Muscle layer of duodenum (tissue), 2 donors: Measurements from ENCODE around the gene RNF144B.

ENCODE experiments used
- H3K27ac ChIP-seq: one replicate; pipeline ENCODE4 v1.7.0; 2013; ENCODE audit warnings: mild to moderate bottlenecking, low read length
- H3K27me3 ChIP-seq: one replicate; pipeline ENCODE4 v1.7.0; 2013; ENCODE audit warnings: low read depth, mild to moderate bottlenecking, control low read depth, low read length
- H3K36me3 ChIP-seq, 2 donors: one replicate each; pipeline ENCODE4 v1.7.0; 2013; ENCODE audit warnings: low read length in 2 of 2, control low read depth in 1 of 2, mild to moderate bottlenecking in 1 of 2; ENCODE audit not compliant: insufficient read depth in 2 of 2, control insufficient read depth in 1 of 2
- H3K4me1 ChIP-seq, 2 donors: one replicate each; pipeline ENCODE4 v1.7.0; 2013; ENCODE audit warnings: low read length in 2 of 2, mild to moderate bottlenecking in 2 of 2, control low read depth in 1 of 2, moderate library complexity in 1 of 2; ENCODE audit not compliant: insufficient read depth in 2 of 2, control insufficient read depth in 1 of 2
- H3K4me3 ChIP-seq, 2 donors: one replicate each; pipeline ENCODE4 v1.7.0; 2013; ENCODE audit warnings: low read length in 2 of 2, low read depth in 1 of 2, mild to moderate bottlenecking in 1 of 2
- H3K9me3 ChIP-seq, 2 donors: one replicate each; pipeline ENCODE4 v1.7.0; 2013; ENCODE audit warnings: low read length in 2 of 2, control low read depth in 1 of 2, mild to moderate bottlenecking in 1 of 2; ENCODE audit not compliant: control insufficient read depth in 1 of 2
- donor health status: healthy.

Gene RNF144B

DNA sequence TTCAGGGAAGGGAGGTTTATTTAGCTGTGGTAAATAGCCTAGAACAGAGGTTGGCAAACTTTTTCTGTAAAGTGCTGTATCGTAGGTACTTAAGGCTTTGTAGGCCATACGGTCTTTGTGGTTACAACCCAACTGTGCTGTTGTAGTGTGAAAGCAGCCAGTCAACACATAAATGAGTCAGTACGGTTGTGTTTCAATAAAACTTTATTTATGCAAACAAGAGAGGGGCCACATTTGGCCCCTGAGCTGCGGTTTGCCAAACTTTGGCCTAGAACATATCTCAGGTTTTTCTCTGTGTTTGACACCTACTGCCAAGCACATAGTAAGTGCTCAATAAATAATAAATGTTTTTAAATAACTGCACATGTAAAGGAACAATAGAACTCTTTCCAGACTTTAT is 102.2 kb downstream of the RNF144B start:
- Histone ChIP-seq H3K27ac (no peak overlapping the region), H3K4me3 (no peak overlapping the region), H3K9me3 (no peaks in the 10 kb centered on the region), H3K36me3 (no peaks in the 10 kb centered on the region), H3K4me1 (no peaks in the 10 kb centered on the region), H3K27me3 (no peaks in the 10 kb centered on the region)

GRCh38 chr6:18491308-18492045 is 104.3 kb downstream of the RNF144B start:
- no peak overlapping the region for H3K27ac ChIP-seq

DNA sequence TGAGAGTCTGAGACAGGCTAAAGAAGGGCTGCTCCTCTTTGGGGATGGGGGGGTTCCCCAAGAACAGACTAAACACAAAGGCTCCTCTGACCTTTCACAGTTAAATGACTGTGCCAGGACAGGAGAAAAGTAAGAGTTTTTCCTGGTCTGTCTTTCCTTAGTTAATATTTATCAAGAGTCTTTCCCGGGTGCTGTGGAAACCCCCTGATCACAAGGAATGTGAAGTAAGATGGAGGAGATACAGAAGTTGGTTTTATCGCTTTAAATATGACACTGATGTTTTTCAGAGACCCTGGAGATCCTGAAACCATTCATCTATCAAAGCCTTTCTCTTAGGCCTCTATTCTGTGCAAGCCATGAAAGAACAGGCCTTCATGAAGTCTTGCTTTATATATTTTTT is 105.8 kb downstream of the RNF144B start:
- Histone ChIP-seq H3K27ac (no peak overlapping the region), H3K4me1 (no peaks in the 10 kb centered on the region), H3K9me3 (no peaks in the 10 kb centered on the region), H3K27me3 (no peaks in the 10 kb centered on the region), H3K36me3 (no peaks in the 10 kb centered on the region), H3K4me3 (no peak overlapping the region)

More at GRCh38 chr6:18491308-18492045, 104.3 kb downstream of the RNF144B start:
- H3K9me3 ChIP-seq: no peaks in the 10 kb centered on the region
- H3K4me1 ChIP-seq: no peaks in the 10 kb centered on the region
- no peak overlapping the region for H3K4me3 ChIP-seq
- no peaks in the 10 kb centered on the region for H3K27me3 ChIP-seq
- H3K36me3 ChIP-seq: no peaks in the 10 kb centered on the region

GRCh38 chr6:18493382-18493891 is 106.3 kb downstream of the RNF144B start:
- no peak overlapping the region for H3K4me3 ChIP-seq
- H3K27me3 ChIP-seq: no peaks in the 10 kb centered on the region
- H3K9me3 ChIP-seq: no peaks in the 10 kb centered on the region
- no peaks in the 10 kb centered on the region for H3K36me3 ChIP-seq
- no peaks in the 10 kb centered on the region for H3K4me1 ChIP-seq
- H3K27ac ChIP-seq: no peak overlapping the region

DNA sequence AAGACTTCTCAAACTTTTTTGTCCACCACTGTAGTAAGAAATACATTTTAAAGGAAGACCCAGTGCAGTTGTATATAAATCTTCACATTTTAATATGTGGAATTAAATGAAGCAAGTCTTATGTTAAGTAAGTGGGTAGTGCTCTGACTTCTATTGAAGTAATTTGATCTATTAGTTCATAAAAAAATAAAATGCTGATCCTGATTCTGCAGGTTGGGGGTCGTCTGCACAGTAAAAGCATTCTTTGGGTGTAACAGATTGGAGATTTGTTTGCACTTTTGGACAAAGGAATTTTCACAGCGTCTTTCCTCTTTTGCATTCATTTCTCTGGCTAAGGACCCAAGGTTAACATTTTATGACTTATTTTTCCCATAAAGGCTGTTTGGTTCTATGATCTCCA is 106.8 kb downstream of the RNF144B start:
- Histone ChIP-seq H3K4me3 (no peak overlapping the region), H3K27me3 (no peaks in the 10 kb centered on the region), H3K27ac (no peak overlapping the region), H3K4me1 (no peaks in the 10 kb centered on the region), H3K9me3 (no peaks in the 10 kb centered on the region), H3K36me3 (no peaks in the 10 kb centered on the region)

DNA sequence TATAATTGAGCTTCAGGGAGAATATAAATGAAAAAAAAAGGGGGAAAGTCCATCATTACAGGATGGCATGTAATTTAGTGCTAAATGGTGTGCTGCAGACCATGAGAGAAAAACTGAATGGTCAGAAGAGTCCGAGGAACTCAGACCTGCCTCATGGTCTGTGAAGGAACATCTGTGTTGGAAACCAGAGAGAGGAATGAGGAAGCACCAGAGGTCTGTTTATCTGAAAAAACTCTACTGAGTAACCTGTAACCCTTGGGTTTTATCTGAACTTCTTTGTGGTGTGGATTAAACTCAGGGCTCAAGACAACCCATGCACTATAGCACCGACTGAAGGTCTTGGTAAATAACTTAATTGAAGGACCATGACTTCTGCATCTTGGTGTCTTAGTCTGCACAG is 108.1 kb downstream of the RNF144B start:
- H3K4me3 ChIP-seq: no peak overlapping the region
- H3K36me3 ChIP-seq: no peaks in the 10 kb centered on the region
- no peak overlapping the region for H3K27ac ChIP-seq
- H3K27me3 ChIP-seq: no peaks in the 10 kb centered on the region
- H3K9me3 ChIP-seq: no peaks in the 10 kb centered on the region
- no peaks in the 10 kb centered on the region for H3K4me1 ChIP-seq

DNA sequence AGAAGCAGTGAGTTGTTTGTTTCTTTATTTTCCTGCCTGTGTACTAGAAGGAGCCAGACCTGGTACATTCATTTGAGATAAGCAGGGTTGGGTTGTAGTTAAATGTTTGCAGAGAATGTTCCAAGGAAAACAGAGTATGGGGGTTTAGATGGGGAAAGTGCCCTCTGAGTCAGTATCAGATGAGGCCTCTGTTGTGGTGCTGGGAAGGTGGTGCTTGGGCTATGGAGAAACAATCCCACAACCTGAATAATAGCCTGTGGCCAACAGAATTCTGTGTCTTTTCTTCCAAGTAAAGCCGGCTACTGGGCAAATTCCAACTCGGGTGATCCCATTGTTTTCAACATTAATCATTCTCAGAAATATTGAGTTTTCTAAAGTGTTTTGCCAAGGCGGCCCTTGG is 109.3 kb downstream of the RNF144B start:
- H3K4me1 ChIP-seq: no peaks in the 10 kb centered on the region
- no peak overlapping the region for H3K4me3 ChIP-seq
- H3K27ac ChIP-seq: no peak overlapping the region
- H3K27me3 ChIP-seq: no peaks in the 10 kb centered on the region
- H3K9me3 ChIP-seq: no peaks in the 10 kb centered on the region
- H3K36me3 ChIP-seq: no peaks in the 10 kb centered on the region

DNA sequence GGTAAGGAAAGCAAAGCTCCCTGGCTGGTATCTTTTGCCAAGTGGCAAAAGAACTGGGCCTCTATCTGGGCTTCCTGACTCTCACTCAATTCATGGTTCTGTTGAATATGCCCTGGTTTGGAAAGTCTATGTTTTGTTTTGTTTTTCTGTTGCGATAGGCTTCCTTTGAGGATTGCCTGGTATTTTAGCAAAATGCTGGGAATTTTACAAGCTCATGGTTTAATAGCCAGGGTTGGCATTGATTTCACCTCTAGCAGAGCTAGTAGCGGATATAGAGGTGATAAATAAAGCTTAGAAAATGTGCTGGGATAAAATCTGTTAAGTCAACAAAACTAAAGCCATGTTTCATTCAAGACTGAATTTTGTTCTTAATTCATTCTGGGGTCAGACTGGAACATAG is 109.9 kb downstream of the RNF144B start:
- Histone ChIP-seq H3K4me3 (no peak overlapping the region), H3K27ac (no peak overlapping the region), H3K36me3 (no peaks in the 10 kb centered on the region), H3K4me1 (no peaks in the 10 kb centered on the region), H3K9me3 (no peaks in the 10 kb centered on the region), H3K27me3 (no peaks in the 10 kb centered on the region)

DNA sequence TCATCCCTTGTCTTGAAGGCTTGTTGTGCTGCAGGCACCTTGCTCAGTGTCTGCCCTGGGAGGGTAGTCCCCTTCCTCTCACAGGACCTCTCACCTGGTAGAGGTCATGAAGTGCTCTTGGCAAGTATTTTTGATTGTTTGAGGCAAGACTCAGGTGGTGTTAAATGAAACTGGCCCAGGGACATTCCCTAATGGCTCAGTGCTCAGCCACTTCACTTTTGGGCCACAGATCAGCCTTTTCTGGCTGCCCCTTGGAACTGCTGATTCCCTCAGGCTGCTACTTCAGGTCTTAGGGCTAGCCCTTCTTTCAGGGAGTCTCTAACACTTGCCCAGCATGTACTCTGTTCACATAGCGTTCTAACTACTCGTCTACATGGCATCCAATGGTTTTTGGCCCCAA is 111.3 kb downstream of the RNF144B start:
- H3K36me3 ChIP-seq: no peaks in the 10 kb centered on the region
- no peak overlapping the region for H3K4me3 ChIP-seq
- H3K4me1 ChIP-seq: peaks cover 0 to 2% of the 10 kb centered on the region in 2 donors
- H3K27ac ChIP-seq: no peak overlapping the region
- no peaks in the 10 kb centered on the region for H3K27me3 ChIP-seq
- no peaks in the 10 kb centered on the region for H3K9me3 ChIP-seq

- H3K4me1 ChIP-seq: peaks cover 0 to 6% of the 10 kb centered on the region in 2 donors
- no peak overlapping the region for H3K4me3 ChIP-seq
- H3K36me3 ChIP-seq: no peaks in the 10 kb centered on the region
- no peak overlapping the region for H3K27ac ChIP-seq
- no peaks in the 10 kb centered on the region for H3K27me3 ChIP-seq
- H3K9me3 ChIP-seq: no peaks in the 10 kb centered on the region
Observed at GRCh38 chr6:18500921-18501662, 113.9 kb downstream of the RNF144B start.

- Histone ChIP-seq H3K9me3 (no peaks in the 10 kb centered on the region), H3K4me3 (no peak overlapping the region), H3K27me3 (no peaks in the 10 kb centered on the region), H3K4me1 (peaks cover 0 to 6% of the 10 kb centered on the region in 2 donors), H3K27ac (no peak overlapping the region), H3K36me3 (no peaks in the 10 kb centered on the region)
Observed at GRCh38 chr6:18501663-18502013, 114.5 kb downstream of the RNF144B start.
